H9 (cell line): ENCODE measurements around the gene NOXA1. TPM values are rescaled to one million over a fixed set of nuclear protein-coding genes. Genes with fewer than 3 reads are reported as not detected.

Experiments used
- DNase-seq: peaks from one replicate; pipeline ENCODE4 v3.0.0-alpha.2; 2017
- H2AFZ ChIP-seq: one replicate; pipeline ENCODE4 v1.6.1; 2013; ENCODE audit warnings: mild to moderate bottlenecking, low read length, control low read depth, moderate library complexity
- H2AK5ac ChIP-seq: 2 replicates; pipeline ENCODE4 v1.6.1; 2013; ENCODE audit warnings: low read length, control low read depth, mixed read lengths; ENCODE audit not compliant: insufficient read length
- H2BK120ac ChIP-seq: one replicate; pipeline ENCODE4 v1.6.1; 2013; ENCODE audit warnings: low read depth, mild to moderate bottlenecking, low read length, control low read depth, inconsistent platforms; ENCODE audit not compliant: poor library complexity, severe bottlenecking
- H2BK12ac ChIP-seq: 2 replicates; pipeline ENCODE4 v1.6.1; 2013; ENCODE audit warnings: low read length, control low read depth, mixed read lengths, low read depth; ENCODE audit not compliant: insufficient read length
- H2BK15ac ChIP-seq: 2 replicates; pipeline ENCODE4 v1.6.1; 2013; ENCODE audit warnings: low read depth, low read length, control low read depth
- H2BK20ac ChIP-seq: one replicate; pipeline ENCODE4 v1.6.1; 2013; ENCODE audit warnings: low read depth, mild to moderate bottlenecking, low read length, control low read depth, inconsistent platforms; ENCODE audit not compliant: poor library complexity, severe bottlenecking
- H2BK5ac ChIP-seq: 2 replicates; pipeline ENCODE4 v1.6.1; 2013; ENCODE audit warnings: low read length, control low read depth, mixed read lengths; ENCODE audit not compliant: insufficient read length
- H3K14ac ChIP-seq: 2 replicates; pipeline ENCODE4 v1.6.1; 2013; ENCODE audit warnings: low read length, control low read depth; ENCODE audit not compliant: insufficient read depth
- H3K18ac ChIP-seq: 2 replicates; pipeline ENCODE4 v1.6.1; 2013; ENCODE audit warnings: low read depth, mild to moderate bottlenecking, mixed read lengths, low read length, control low read depth; ENCODE audit not compliant: insufficient read length
- H3K23ac ChIP-seq: 2 replicates; pipeline ENCODE4 v1.6.1; 2013; ENCODE audit warnings: low read length, control low read depth, mixed read lengths, low read depth; ENCODE audit not compliant: insufficient read length
- H3K23me2 ChIP-seq: 2 replicates; pipeline ENCODE4 v1.6.1; 2013; ENCODE audit warnings: low read depth, mild to moderate bottlenecking, mixed read lengths, low read length, control low read depth; ENCODE audit not compliant: insufficient read length, poor library complexity, severe bottlenecking
- H3K27ac ChIP-seq: 2 replicates; pipeline ENCODE4 v1.5.1; 2013; ENCODE audit warnings: low read length, control low read depth, mixed read lengths, low read depth; ENCODE audit not compliant: insufficient read length
- H3K27me3 ChIP-seq: 2 replicates; pipeline ENCODE4 v1.6.1; 2013; ENCODE audit warnings: low read length, control low read depth, inconsistent platforms; ENCODE audit not compliant: insufficient read depth
- H3K4ac ChIP-seq: 2 replicates; pipeline ENCODE4 v1.6.1; 2013; ENCODE audit warnings: low read depth, mild to moderate bottlenecking, control low read depth, inconsistent platforms, low read length, moderate library complexity
- H3K4me1 ChIP-seq: 2 replicates; pipeline ENCODE4 v1.6.1; 2013; ENCODE audit warnings: low read length, control low read depth, inconsistent platforms; ENCODE audit not compliant: insufficient read depth
- H3K4me2 ChIP-seq: 2 replicates; pipeline ENCODE4 v1.6.1; 2013; ENCODE audit warnings: low read length, control low read depth, mixed read lengths; ENCODE audit not compliant: insufficient read length, insufficient read depth
- H3K56ac ChIP-seq: 2 replicates; pipeline ENCODE4 v1.6.1; 2013; ENCODE audit warnings: low read depth, mild to moderate bottlenecking, mixed read lengths, low read length, control low read depth; ENCODE audit not compliant: insufficient read length
- H3K79me1 ChIP-seq: 2 replicates; pipeline ENCODE4 v1.6.1; 2013; ENCODE audit warnings: low read depth, mild to moderate bottlenecking, moderate library complexity, low read length, control low read depth, inconsistent platforms; ENCODE audit not compliant: insufficient read depth, poor library complexity, severe bottlenecking
- H3K79me2 ChIP-seq: 2 replicates; pipeline ENCODE4 v1.6.1; 2013; ENCODE audit warnings: low read length, control low read depth, inconsistent platforms; ENCODE audit not compliant: insufficient read depth
- H3K9ac ChIP-seq: 2 replicates; pipeline ENCODE4 v1.6.1; 2013; ENCODE audit warnings: low read length, control low read depth, mixed read lengths; ENCODE audit not compliant: insufficient read length; ENCODE audit errors: extremely low read depth
- H3K9me3 ChIP-seq: one replicate; pipeline ENCODE4 v1.6.1; 2013; ENCODE audit warnings: low read depth, low read length, inconsistent platforms; ENCODE audit not compliant: control insufficient read depth
- H3T11ph ChIP-seq: one replicate; pipeline ENCODE4 v1.6.1; 2013; ENCODE audit warnings: mild to moderate bottlenecking, low read length, control low read depth, inconsistent platforms
- H4K20me1 ChIP-seq: one replicate; pipeline ENCODE4 v1.6.1; 2013; ENCODE audit not compliant: control insufficient read depth, insufficient read length, insufficient read depth
- H4K5ac ChIP-seq: 2 replicates; pipeline ENCODE4 v1.6.1; 2013; ENCODE audit warnings: low read depth, mild to moderate bottlenecking, mixed read lengths, low read length, control low read depth; ENCODE audit not compliant: insufficient read length
- H4K8ac ChIP-seq: replicated peaks from 2 replicates; pipeline ENCODE4 v1.6.1; 2013; ENCODE audit warnings: low read length, control low read depth, mixed read lengths, low read depth; ENCODE audit not compliant: insufficient read length
- H4K91ac ChIP-seq: 2 replicates; pipeline ENCODE4 v1.6.1; 2013; ENCODE audit warnings: low read depth, mild to moderate bottlenecking, moderate library complexity, mixed read lengths, low read length, control low read depth; ENCODE audit not compliant: insufficient read length
- H3K27ac Mint-ChIP-seq, 3 experiments: 2 replicates in 2 of 3; 3 replicates in 1 of 3; pipeline ENCODE4 v1.8.0; 2020 to 2021; ENCODE audit warnings: mixed read lengths in 3 of 3, mild to moderate bottlenecking in 1 of 3, moderate library complexity in 1 of 3
- H3K27me3 Mint-ChIP-seq: 2 replicates; pipeline ENCODE4 v1.8.0; 2021; ENCODE audit warnings: low read depth, mild to moderate bottlenecking, moderate library complexity, mixed read lengths
- H3K36me3 Mint-ChIP-seq, 3 experiments: 2 replicates in 2 of 3; 3 replicates in 1 of 3; pipeline ENCODE4 v1.8.0; 2020 to 2021; ENCODE audit warnings: low read depth in 3 of 3, mixed read lengths in 3 of 3; ENCODE audit not compliant: insufficient read depth in 1 of 3
- H3K4me1 Mint-ChIP-seq, 2 experiments: 2 replicates each; pipeline ENCODE4 v1.8.0; 2020; ENCODE audit warnings: mixed read lengths in 2 of 2
- H3K4me3 Mint-ChIP-seq, 2 experiments: 2 replicates in 1 of 2; 3 replicates in 1 of 2; pipeline ENCODE4 v1.8.0; 2020 to 2021; ENCODE audit warnings: mild to moderate bottlenecking in 2 of 2, mixed read lengths in 2 of 2, moderate library complexity in 1 of 2
- H3K9me3 Mint-ChIP-seq, 2 experiments: 2 replicates in 1 of 2; 3 replicates in 1 of 2; pipeline ENCODE4 v1.8.0; 2020; ENCODE audit warnings: mild to moderate bottlenecking in 2 of 2, mixed read lengths in 2 of 2, moderate library complexity in 1 of 2
- WGBS: extraction: QIAGEN DNeasy Blood & Tissue Kit; methylation state at CpG from one replicate; pipeline ENCODE4 v1.1.7; 2013; ENCODE audit warnings: missing lambda C conversion rate, low lambda C conversion rate, mixed read lengths; ENCODE audit not compliant: insufficient read length; ENCODE audit errors: extremely low coverage; 5-methylcytosine and 5-hydroxymethylcytosine counted together
- total RNA-seq: library from RNA; stranded (reverse); gene quantifications from 2 replicates; pipeline ENCODE4 v1.2.1, GENCODE V29; 2021
- TF ChIP-seq, protein P1 (sequence below): fragments of 200-600 bp; sonication (generic); conservative IDR thresholded peaks from 3 replicates; pipeline ENCODE4 v1.8.0; 2021; ENCODE audit warnings: antibody characterized with exemption, mild to moderate bottlenecking

NOXA1 gene
- total RNA-seq, 1 experiment from 2014 or later: 2.0 TPM

DNA sequence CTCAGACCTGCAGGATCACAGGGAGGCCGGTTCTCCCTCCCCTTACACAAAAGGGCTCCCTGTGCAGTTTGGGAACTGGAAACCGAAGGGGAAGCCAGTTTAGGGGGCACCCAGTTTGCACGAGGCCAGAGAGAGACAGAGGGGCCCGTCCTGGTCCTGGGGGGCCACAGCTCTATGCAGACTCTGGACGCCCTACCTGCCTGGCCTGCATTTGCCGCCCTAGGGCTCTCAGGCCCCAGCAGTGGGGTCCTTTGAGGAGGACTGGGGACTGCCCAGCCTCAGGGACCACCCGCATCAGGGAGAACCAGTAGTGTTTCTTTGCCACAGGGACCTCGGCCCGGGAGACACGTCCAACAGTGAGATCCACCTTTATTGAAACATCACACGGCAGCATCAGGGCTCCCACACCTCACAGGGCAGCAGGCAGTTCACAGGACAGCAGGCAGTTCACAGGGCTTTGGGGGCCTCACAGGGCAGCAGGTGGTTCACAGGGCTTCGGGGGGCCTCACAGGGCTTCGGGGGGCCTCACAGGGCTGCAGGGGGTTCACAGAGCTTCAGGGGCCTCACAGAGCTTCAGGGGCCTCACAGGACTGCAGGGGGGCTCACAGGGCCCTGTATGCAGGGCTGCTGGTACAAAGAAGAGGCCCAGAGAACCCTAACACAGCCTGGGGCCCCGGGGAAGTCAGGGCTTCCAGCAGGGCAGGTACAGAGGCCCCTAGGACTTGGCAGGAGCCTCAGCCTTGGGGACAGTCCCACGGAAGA is 36.6 kb downstream of the NOXA1 start:
- peak overlapping the region; percentile 6 for H3K18ac ChIP-seq
- DNase-seq: no peak
- no peak overlapping the region for H2BK15ac ChIP-seq
- no peak overlapping the region for H3K27ac ChIP-seq
- no peak overlapping the region for H2BK5ac ChIP-seq
- no peaks in the 10 kb centered on the region; the same call in 1 of the 2 replicates for H3K27me3 ChIP-seq
- Mint-ChIP-seq H3K27me3 (peaks cover 30% of the 10 kb centered on the region), H3K36me3 (peaks cover 0 to 17% (median 13%) of the 10 kb centered on the region in 3 experiments; a peak in 4 of 7 replicates), H3K27ac (no peak overlapping the region), H3K4me1 (peaks cover 0 to 7% of the 10 kb centered on the region in 2 experiments; a peak in 2 of 4 replicates), H3K4me3 (peak overlapping the region; percentile 17 to 58; a peak in 2 of 5 replicates), H3K9me3 (no peaks in the 10 kb centered on the region)
- TF ChIP-seq, protein P1, sequence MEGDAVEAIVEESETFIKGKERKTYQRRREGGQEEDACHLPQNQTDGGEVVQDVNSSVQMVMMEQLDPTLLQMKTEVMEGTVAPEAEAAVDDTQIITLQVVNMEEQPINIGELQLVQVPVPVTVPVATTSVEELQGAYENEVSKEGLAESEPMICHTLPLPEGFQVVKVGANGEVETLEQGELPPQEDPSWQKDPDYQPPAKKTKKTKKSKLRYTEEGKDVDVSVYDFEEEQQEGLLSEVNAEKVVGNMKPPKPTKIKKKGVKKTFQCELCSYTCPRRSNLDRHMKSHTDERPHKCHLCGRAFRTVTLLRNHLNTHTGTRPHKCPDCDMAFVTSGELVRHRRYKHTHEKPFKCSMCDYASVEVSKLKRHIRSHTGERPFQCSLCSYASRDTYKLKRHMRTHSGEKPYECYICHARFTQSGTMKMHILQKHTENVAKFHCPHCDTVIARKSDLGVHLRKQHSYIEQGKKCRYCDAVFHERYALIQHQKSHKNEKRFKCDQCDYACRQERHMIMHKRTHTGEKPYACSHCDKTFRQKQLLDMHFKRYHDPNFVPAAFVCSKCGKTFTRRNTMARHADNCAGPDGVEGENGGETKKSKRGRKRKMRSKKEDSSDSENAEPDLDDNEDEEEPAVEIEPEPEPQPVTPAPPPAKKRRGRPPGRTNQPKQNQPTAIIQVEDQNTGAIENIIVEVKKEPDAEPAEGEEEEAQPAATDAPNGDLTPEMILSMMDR: no peak
- H4K5ac ChIP-seq: no peak overlapping the region
- peaks cover 9% of the 10 kb centered on the region for H3K23me2 ChIP-seq
- no peak overlapping the region for H3K56ac ChIP-seq
- H3K4me1 ChIP-seq: no peaks in the 10 kb centered on the region
- no CpG with 5 or more reads among the region's 15 CpGs for WGBS
- H3K9me3 ChIP-seq: no peaks in the 10 kb centered on the region
- no peak overlapping the region for H2AK5ac ChIP-seq
- no peak overlapping the region for H3K4ac ChIP-seq
- H3T11ph ChIP-seq: no peak overlapping the region
- no peak overlapping the region for H4K8ac ChIP-seq
- H3K79me2 ChIP-seq: no peaks in the 10 kb centered on the region
- no peak overlapping the region for H4K91ac ChIP-seq
- H2AFZ ChIP-seq: no peak overlapping the region
- no peak overlapping the region; the same call in 1 of the 2 replicates for H3K14ac ChIP-seq
- H3K4me2 ChIP-seq: no peak overlapping the region
- no peak overlapping the region for H2BK120ac ChIP-seq
- H2BK12ac ChIP-seq: no peak overlapping the region
- no peak overlapping the region for H3K9ac ChIP-seq
- H4K20me1 ChIP-seq: peaks cover 3% of the 10 kb centered on the region
- H3K79me1 ChIP-seq: no peaks in the 10 kb centered on the region
- no peak overlapping the region for H3K23ac ChIP-seq
- no peak overlapping the region for H2BK20ac ChIP-seq
